NCI-H1436 (cell line): Measurements from ENCODE around the gene OR2W1.

Experiments used
- DNase-seq: peaks from one replicate; lab custom pipeline; 2025; lab: John Stamatoyannopoulos, UW

The OR2W1 gene

GRCh38 chr6:29045075-29045474, at the start of gene OR2W1:
Gene OR2W1 (minus strand): TSS chr6:29045175. CDS start chr6:29045175, 0 bp downstream.
- DNase-seq: no peak

- no peak for DNase-seq
These were observed 48.0 kb upstream of the OR2W1 start for GRCh38 chr6:29092957-29093356.

GRCh38 chr6:29087213-29087612, 42.2 kb upstream of the OR2W1 start, which contains the start of gene OR2B3:
Gene OR2B3 (minus strand): TSS chr6:29087313. CDS start chr6:29087248, 65 bp downstream.
- no peak for DNase-seq

GRCh38 chr6:29082457-29082856, 37.5 kb upstream of the OR2W1 start:
- DNase-seq: no peak

- no peak for DNase-seq
These were observed 36.3 kb upstream of the OR2W1 start for GRCh38 chr6:29081312-29081711.

- no peak for DNase-seq
These were observed 34.2 kb upstream of the OR2W1 start for GRCh38 chr6:29079203-29079602.

GRCh38 chr6:29071831-29072723, 27.1 kb upstream of the OR2W1 start:
- DNase-seq: no peak

GRCh38 chr6:29051680-29052079, 6.7 kb upstream of the OR2W1 start:
- DNase-seq: no peak

- no peak for DNase-seq
These were observed 9.0 kb downstream of the OR2W1 start for GRCh38 chr6:29035951-29036350.

- no peak for DNase-seq
These were observed 16.2 kb downstream of the OR2W1 start for GRCh38 chr6:29028821-29029220.

GRCh38 chr6:29025927-29026585, 18.9 kb downstream of the OR2W1 start:
- no peak for DNase-seq

GRCh38 chr6:29021434-29021833, 23.5 kb downstream of the OR2W1 start:
- no peak for DNase-seq

GRCh38 chr6:29019629-29020028, 25.3 kb downstream of the OR2W1 start:
- no peak for DNase-seq

GRCh38 chr6:29017428-29017802, 27.6 kb downstream of the OR2W1 start:
- DNase-seq: no peak

- DNase-seq: peak; percentile 77
These were observed 28.2 kb downstream of the OR2W1 start for GRCh38 chr6:29016559-29017427.

- no peak for DNase-seq
These were observed 30.0 kb downstream of the OR2W1 start for GRCh38 chr6:29014729-29015608.

GRCh38 chr6:29011276-29011734, 33.7 kb downstream of the OR2W1 start:
- DNase-seq: peak; percentile 5

- DNase-seq: no peak
These were observed 35.6 kb downstream of the OR2W1 start for GRCh38 chr6:29009358-29009757.

- DNase-seq: no peak
These were observed 36.9 kb downstream of the OR2W1 start for GRCh38 chr6:29008089-29008488.

GRCh38 chr6:29005183-29005885, 39.6 kb downstream of the OR2W1 start, which contains the start of gene ZNF311:
Gene ZNF311 (minus strand): TSS chr6:29005315. CDS start chr6:29003954, 1,361 bp downstream.
- no peak for DNase-seq
